ENCODE measurements around the gene NCKAP5. TPM values are rescaled to one million over a fixed set of nuclear protein-coding genes. Genes with fewer than 3 reads are reported as not detected.

NCKAP5 gene
- polyA plus RNA-seq, 1 experiment: 2.1 TPM

- no peak for DNase-seq (ENCODE audit: low read depth)
- no peak for TF ChIP-seq CTCF (IDR thresholded peaks at IDR 0.05; ENCODE audit: insufficient read depth, low read depth, low read length)
- Histone ChIP-seq H3K4me3 (ENCODE audit: low read depth, low read length) (no peak overlapping the region), H3K36me3 (ENCODE audit: control insufficient read depth, insufficient read depth, low read length) (no peaks in the 10 kb centered on the region), H3K27me3 (ENCODE audit: control insufficient read depth, insufficient read depth, low read length) (no peaks in the 10 kb centered on the region)
- ChIA-PET POLR2A (no interaction called here), CTCF (no interaction called here)
Measured at GRCh38 chr2:132738223-132738622, 830.0 kb downstream of the NCKAP5 start.

DNA sequence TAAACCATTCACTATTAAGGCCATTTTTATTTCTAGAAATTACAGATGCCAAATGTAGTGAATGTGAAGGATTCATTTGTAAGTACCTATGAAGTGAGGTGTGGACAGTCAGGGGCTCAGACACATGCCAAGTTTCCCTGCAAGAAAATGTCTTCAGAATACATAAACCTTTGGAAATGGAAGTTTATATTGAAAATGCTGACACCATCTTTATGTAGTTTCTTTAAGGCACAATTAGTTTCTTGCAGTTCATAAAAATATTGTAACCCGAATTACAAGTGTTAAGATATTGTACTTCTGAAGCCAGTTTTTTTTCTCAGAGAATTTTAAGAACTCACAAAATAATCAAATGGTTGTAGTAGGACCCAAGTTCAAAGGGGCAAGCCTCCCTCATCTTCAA, 832.2 kb downstream of the NCKAP5 start:
- TF ChIP-seq CTCF (IDR thresholded peaks at IDR 0.05; ENCODE audit: insufficient read depth, low read depth, low read length): no peak
- ChIA-PET POLR2A (no interaction called here), CTCF (no interaction called here)
- DNase-seq (ENCODE audit: low read depth): no peak
- Histone ChIP-seq H3K27me3 (ENCODE audit: control insufficient read depth, insufficient read depth, low read length) (no peaks in the 10 kb centered on the region), H3K4me3 (ENCODE audit: low read depth, low read length) (no peak overlapping the region), H3K36me3 (ENCODE audit: control insufficient read depth, insufficient read depth, low read length) (no peaks in the 10 kb centered on the region)

DNA sequence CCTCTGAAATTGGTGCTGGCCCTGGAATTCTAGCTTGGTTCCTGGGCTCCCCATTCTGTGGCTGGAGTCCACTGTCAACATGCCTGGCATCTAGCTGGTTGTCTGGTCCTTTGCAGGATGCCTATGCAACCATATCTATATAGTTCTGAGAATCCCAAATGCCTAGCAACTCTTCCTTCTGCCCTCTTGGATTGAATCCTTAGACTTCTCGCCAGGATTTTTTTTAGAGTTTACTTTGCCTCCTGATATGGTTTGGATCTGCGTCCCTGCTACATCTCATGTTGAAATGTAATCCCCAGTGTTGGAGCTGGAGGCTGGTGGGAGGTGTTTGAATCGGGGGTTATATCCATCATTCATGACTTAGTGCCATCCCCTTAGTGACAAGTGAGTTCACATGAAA, 833.3 kb downstream of the NCKAP5 start:
- POLR2A ChIA-PET: no interaction called here

DNA sequence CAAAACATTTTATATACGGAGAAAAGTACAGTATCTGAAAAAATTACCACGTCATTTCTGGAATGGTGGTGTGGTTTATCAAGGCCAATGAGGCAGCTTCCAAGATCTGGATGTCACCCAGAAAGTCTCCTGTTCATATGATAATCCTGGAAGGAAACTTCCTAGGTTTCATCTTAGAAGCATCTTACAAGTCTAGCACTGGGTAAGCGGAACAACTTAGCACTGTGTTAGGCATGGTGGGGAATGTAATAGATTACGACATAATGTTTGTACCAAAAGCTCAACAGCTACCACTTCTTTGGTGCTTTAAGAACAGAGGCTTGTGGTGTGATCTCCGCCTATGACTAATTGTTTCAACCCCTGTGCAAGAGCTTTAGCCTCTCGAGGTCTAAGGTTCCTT, 835.2 kb downstream of the NCKAP5 start:
- CTCF ChIA-PET: no interaction called here
- Histone ChIP-seq H3K27me3 (ENCODE audit: control insufficient read depth, insufficient read depth, low read length) (no peaks in the 10 kb centered on the region), H3K36me3 (ENCODE audit: control insufficient read depth, insufficient read depth, low read length) (no peaks in the 10 kb centered on the region), H3K4me3 (ENCODE audit: low read depth, low read length) (no peak overlapping the region)
- POLR2A ChIA-PET: no interaction called here
- no peak for DNase-seq (ENCODE audit: low read depth)
- TF ChIP-seq CTCF (IDR thresholded peaks at IDR 0.05; ENCODE audit: insufficient read depth, low read depth, low read length): no peak

More for the DNA sequence above, 833.3 kb downstream of the NCKAP5 start:
- no peak for DNase-seq (ENCODE audit: low read depth)
- CTCF ChIA-PET: no interaction called here
- Histone ChIP-seq H3K27me3 (ENCODE audit: control insufficient read depth, insufficient read depth, low read length) (no peaks in the 10 kb centered on the region), H3K36me3 (ENCODE audit: control insufficient read depth, insufficient read depth, low read length) (no peaks in the 10 kb centered on the region), H3K4me3 (ENCODE audit: low read depth, low read length) (no peak overlapping the region)
- no peak for TF ChIP-seq CTCF (IDR thresholded peaks at IDR 0.05; ENCODE audit: insufficient read depth, low read depth, low read length)

DNA sequence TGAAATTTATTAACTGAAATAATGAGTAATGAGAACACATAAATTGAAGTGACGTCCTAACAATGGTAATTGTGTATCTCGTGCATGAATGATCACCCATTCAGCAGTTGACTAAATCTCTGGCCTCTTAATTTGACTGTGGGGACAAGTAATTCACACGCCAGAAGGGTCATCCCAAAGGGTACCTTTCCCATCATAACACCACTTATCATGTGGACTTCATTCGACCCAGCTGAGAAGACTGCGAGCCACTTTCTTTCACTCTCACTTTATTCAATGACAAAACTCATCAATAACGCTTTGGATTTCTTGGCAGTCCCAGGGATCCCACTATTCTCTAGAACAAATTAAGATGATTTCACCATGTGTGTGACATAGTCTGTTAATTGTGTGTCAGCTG, 835.6 kb downstream of the NCKAP5 start:
- ChIA-PET POLR2A (no interaction called here), CTCF (no interaction called here)
- no peak for DNase-seq (ENCODE audit: low read depth)
- Histone ChIP-seq H3K4me3 (ENCODE audit: low read depth, low read length) (no peak overlapping the region), H3K36me3 (ENCODE audit: control insufficient read depth, insufficient read depth, low read length) (no peaks in the 10 kb centered on the region), H3K27me3 (ENCODE audit: control insufficient read depth, insufficient read depth, low read length) (no peaks in the 10 kb centered on the region)
- TF ChIP-seq CTCF (IDR thresholded peaks at IDR 0.05; ENCODE audit: insufficient read depth, low read depth, low read length): no peak
